B cell (primary cell): ENCODE results near the gene PRDX1. TPM values are rescaled to one million over a fixed set of nuclear protein-coding genes. Genes with fewer than 3 reads are reported as not detected.
A peak's percentile ranks its signal among the peaks of the same experiment; 100 is the strongest.
"Not testable (repeated sequence)": the region's sequence is repeated elsewhere in the genome, so short reads cannot be mapped to it uniquely, and the experiment has no call there.

Experiments
- ATAC-seq: fragments of 200-7000 bp; cut with Tn5 transposase; one replicate; pipeline ENCODE4 v1.10.0; 2021; ENCODE audit warnings: low read depth, mild to moderate bottlenecking, moderate number of reproducible peaks, moderate library complexity
- CTCF ChIA-PET: fragments of 350-600 bp; sonication (Branson Sonifier 250); formaldehyde crosslinking; loops from one replicate; lab custom pipeline; 2021; ENCODE audit warnings: antibody characterized with exemption, inconsistent platforms; lab: Charles Lee
- POLR2A ChIA-PET: fragments of 350-600 bp; sonication (Branson Sonifier 250); formaldehyde crosslinking; loops from one replicate; lab custom pipeline; 2021; ENCODE audit warnings: antibody characterized with exemption; lab: Charles Lee
- DNase-seq: peaks from one replicate; pipeline ENCODE4 v3.0.0; 2013
- H2AFZ ChIP-seq: 2 replicates; pipeline ENCODE4 v1.6.1; 2012; ENCODE audit warnings: mild to moderate bottlenecking, low read depth, low read length; ENCODE audit not compliant: insufficient read depth, poor library complexity, severe bottlenecking
- H3K27ac ChIP-seq, 2 donors: 1 replicate in 1 of 2; 2 replicates in 1 of 2; pipeline ENCODE4 v1.5.1; 2012 to 2013; ENCODE audit warnings: low read length in 2 of 2, mild to moderate bottlenecking in 2 of 2, moderate library complexity in 1 of 2
- H3K27me3 ChIP-seq, 4 experiments: fragments of 200-600 bp in 1 of 4; sonication (generic) in 1 of 4; replicated peaks in 1 of 4; 1 replicate in 2 of 4; 2 replicates in 2 of 4; pipeline versions ENCODE4 v1.6.1 to v1.7.0; 2013 to 2016; ENCODE audit warnings: low read length in 3 of 4, mild to moderate bottlenecking in 2 of 4, mixed read lengths in 1 of 4, moderate library complexity in 1 of 4; ENCODE audit not compliant: insufficient read depth in 4 of 4, control insufficient read depth in 3 of 4; ENCODE audit errors: control extremely low read depth in 1 of 4
- H3K36me3 ChIP-seq, 2 experiments: replicated peaks in 1 of 2; 1 replicate in 1 of 2; 2 replicates in 1 of 2; pipeline versions ENCODE4 v1.6.1 to v1.7.1; 2013; ENCODE audit warnings: low read length in 1 of 2; ENCODE audit not compliant: insufficient read depth in 2 of 2, control insufficient read depth in 1 of 2; ENCODE audit errors: control extremely low read depth in 1 of 2, extremely low read depth in 1 of 2
- H3K4me1 ChIP-seq, 2 donors: fragments of 200-600 bp in 1 of 2; sonication (generic) in 1 of 2; 1 replicate in 1 of 2; 2 replicates in 1 of 2; pipeline versions ENCODE4 v1.5.1 to v1.6.1; 2013 to 2017; ENCODE audit warnings: low read length in 2 of 2; ENCODE audit not compliant: control insufficient read depth in 2 of 2, insufficient read depth in 2 of 2
- H3K4me2 ChIP-seq: replicated peaks from 2 replicates; pipeline ENCODE3; 2012; ENCODE audit warnings: mild to moderate bottlenecking, low read depth, low read length; ENCODE audit not compliant: poor library complexity, severe bottlenecking
- H3K4me3 ChIP-seq, 5 experiments: fragments of 200-600 bp in 1 of 5; sonication (generic) in 1 of 5; 1 replicate in 3 of 5; 2 replicates in 2 of 5; pipeline versions ENCODE4 v1.5.1 to v1.7.0; 2011 to 2016; ENCODE audit warnings: low read length in 4 of 5, mild to moderate bottlenecking in 4 of 5, low read depth in 2 of 5, control low read depth in 1 of 5, moderate library complexity in 1 of 5; ENCODE audit not compliant: insufficient read depth in 1 of 5; ENCODE audit errors: control extremely low read depth in 1 of 5, extremely low read depth in 1 of 5
- H3K79me2 ChIP-seq: fragments of 200-600 bp; sonication (generic); one replicate; pipeline ENCODE4 v1.6.0; 2016; ENCODE audit warnings: low read length; ENCODE audit not compliant: control insufficient read depth, insufficient read depth
- H3K9ac ChIP-seq: fragments of 200-600 bp; sonication (generic); 2 replicates; pipeline ENCODE4 v1.6.1; 2017; ENCODE audit warnings: mild to moderate bottlenecking, low read length, moderate library complexity
- H3K9me3 ChIP-seq, 3 donors: one replicate each; pipeline versions ENCODE4 v1.6.1 to v1.7.1; 2013; ENCODE audit warnings: low read length in 2 of 3; ENCODE audit not compliant: control insufficient read depth in 2 of 3, insufficient read depth in 1 of 3; ENCODE audit errors: control extremely low read depth in 1 of 3
- H4K20me1 ChIP-seq: 2 replicates; pipeline ENCODE4 v1.6.0; 2012; ENCODE audit warnings: mild to moderate bottlenecking, low read length; ENCODE audit not compliant: insufficient read depth, control insufficient read depth, poor library complexity, severe bottlenecking
- H3K27ac Mint-ChIP-seq: one replicate; pipeline ENCODE4 v1.8.0; 2021; ENCODE audit warnings: mixed read lengths
- H3K27me3 Mint-ChIP-seq: one replicate; pipeline ENCODE4 v1.8.0; 2021; ENCODE audit warnings: mixed read lengths
- H3K4me1 Mint-ChIP-seq: one replicate; pipeline ENCODE4 v1.8.0; 2021; ENCODE audit warnings: mixed read lengths
- H3K4me3 Mint-ChIP-seq: one replicate; pipeline ENCODE4 v1.8.0; 2021; ENCODE audit warnings: mixed read lengths
- H3K9me3 Mint-ChIP-seq: one replicate; pipeline ENCODE4 v1.8.0; 2022; ENCODE audit warnings: mixed read lengths; ENCODE audit not compliant: insufficient read depth
- CTCF ChIP-seq: fragments of 200-600 bp; IDR thresholded peaks from one replicate; pipeline ENCODE4 v1.8.0; 2022; ENCODE audit warnings: antibody characterized with exemption, mild to moderate bottlenecking
- EZH2 ChIP-seq: IDR thresholded peaks from 2 replicates; pipeline ENCODE4 v1.6.1; 2012; ENCODE audit warnings: borderline replicate concordance, low read depth, mild to moderate bottlenecking, moderate library complexity, low read length; ENCODE audit not compliant: insufficient read depth, poor library complexity, severe bottlenecking
- WGBS: methylation state at CpG from one replicate; pipeline ENCODE4 v1.1.5; 2013; ENCODE audit warnings: missing lambda C conversion rate; ENCODE audit not compliant: insufficient coverage; 5-methylcytosine and 5-hydroxymethylcytosine counted together
- intact Hi-C: fragments of 100-400 bp; cut with micrococcal nuclease; formaldehyde crosslinking; loops from one replicate; pipeline ENCODE4 v1.10.0; 2022
- polyA plus RNA-seq: library from polyadenylated mRNA; depleted of rRNA; stranded (reverse); fragments of >200 nt; gene quantifications from 2 replicates; pipeline ENCODE4 v1.2.3, GENCODE V29; 2012
- total RNA-seq, 2 donors: library from RNA; stranded (reverse); fragments of 120-200 nt in 1 of 2; gene quantifications; 1 replicate in 1 of 2; 2 replicates in 1 of 2; pipeline versions ENCODE4 v1.2.3 to v1.2.4, GENCODE V29; 2013 to 2022

The PRDX1 gene
- total and polyA plus RNA-seq, 2 donors (not counting 1 experiment from before 2014, with no cell fraction given), result 56.4 to 104 TPM

- H3K4me2 ChIP-seq, result no peak overlapping the region
- POLR2A ChIA-PET, result interaction anchor here (1.1 kb wide), 1 partner anchor 14 kb away, joined by 3 read pairs; no protein-coding TSS in a partner anchor
- H3K4me1 ChIP-seq, result peaks cover 3 to 6% of the 10 kb centered on the region in 2 donors
- H3K36me3 ChIP-seq, result no peaks in the 10 kb centered on the region
- H3K4me3 ChIP-seq, result no peak overlapping the region
- no peak overlapping the region for H3K27ac ChIP-seq
- Mint-ChIP-seq H3K9me3 (no peaks in the 10 kb centered on the region), H3K27me3 (no peaks in the 10 kb centered on the region), H3K27ac (no peak overlapping the region), H3K4me3 (no peak overlapping the region), H3K4me1 (peaks cover 14% of the 10 kb centered on the region)
- no peak overlapping the region for H3K9ac ChIP-seq
- no peak for ATAC-seq
- TF ChIP-seq EZH2 (no peak), CTCF (no peak)
- intact Hi-C loops, result loop anchor here (10.0 kb wide), 1 partner anchor 229 kb away; the partner anchor contains the start of gene IPP
- CTCF ChIA-PET, result interaction anchor here (5.0 kb wide), 1 partner anchor 14 kb away, joined by 41 read pairs; no protein-coding TSS in a partner anchor
- DNase-seq, result no peak
- no peaks in the 10 kb centered on the region for H4K20me1 ChIP-seq
- H3K9me3 ChIP-seq, result peaks cover 0 to 2% (median 0%) of the 10 kb centered on the region in 3 donors
- H3K79me2 ChIP-seq, result peaks cover 5% of the 10 kb centered on the region
- no peak overlapping the region for H2AFZ ChIP-seq
- no peaks in the 10 kb centered on the region for H3K27me3 ChIP-seq
- WGBS, result no CpG with 5 or more reads among the region's 1 CpG
These were observed 4.5 kb upstream of the PRDX1 start for GRCh38 chr1:45526135-45526644.

- Histone ChIP-seq H3K4me1 (peaks cover 11 to 28% of the 10 kb centered on the region in 2 donors), H3K79me2 (peaks cover 18% of the 10 kb centered on the region)
- H3K4me2 ChIP-seq, H3K9me3 Mint-ChIP-seq, H3K9ac ChIP-seq, H3K27ac Mint-ChIP-seq, H3K27ac ChIP-seq, H3K27me3 Mint-ChIP-seq, H4K20me1 ChIP-seq, H2AFZ ChIP-seq, POLR2A ChIA-PET, H3K4me3 ChIP-seq, DNase-seq, ATAC-seq, H3K27me3 ChIP-seq, H3K4me3 Mint-ChIP-seq, H3K9me3 ChIP-seq, H3K36me3 ChIP-seq: not testable (repeated sequence)
- WGBS, result 76% methylated on average over 5 of the region's 10 CpGs
- intact Hi-C loops, result loop anchor here (10.0 kb wide), 1 partner anchor 231 kb away; the partner anchor contains the start of gene IPP
- peaks cover 26% of the 10 kb centered on the region for H3K4me1 Mint-ChIP-seq
- CTCF ChIA-PET, result interaction anchor here (0.6 to 11.2 kb wide), 7 partner anchors 12 to 163 kb away, joined by 3 to 110 read pairs (median 4); partner anchors contain the start of gene AKR1A1
These were observed 2.3 kb upstream of the PRDX1 start for GRCh38 chr1:45523975-45524374.

DNA sequence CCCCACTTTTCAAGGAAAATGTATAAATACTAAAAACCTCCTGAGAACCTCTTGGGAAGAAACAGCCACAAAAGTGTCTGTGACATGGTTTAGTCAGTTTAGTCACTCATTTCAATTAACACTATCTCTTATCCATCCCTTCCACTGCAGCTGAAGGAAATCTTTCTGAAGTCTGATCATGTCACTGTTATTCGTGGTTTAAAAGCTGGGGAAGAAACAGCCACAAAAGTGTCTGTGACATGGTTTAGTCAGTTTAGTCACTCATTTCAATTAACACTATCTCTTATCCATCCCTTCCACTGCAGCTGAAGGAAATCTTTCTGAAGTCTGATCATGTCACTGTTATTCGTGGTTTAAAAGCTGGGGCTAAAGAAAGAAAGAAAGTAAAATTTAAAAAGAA, 1.8 kb upstream of the PRDX1 start:
- not testable (repeated sequence) for H3K9me3 Mint-ChIP-seq, H3K4me3 ChIP-seq, H3K27me3 Mint-ChIP-seq, H3K27ac ChIP-seq, ATAC-seq, H3K36me3 ChIP-seq, H4K20me1 ChIP-seq, DNase-seq, H3K27me3 ChIP-seq, H3K4me2 ChIP-seq, H2AFZ ChIP-seq, H3K9me3 ChIP-seq, H3K9ac ChIP-seq
- ChIA-PET CTCF (interaction anchor here (0.9 to 11.2 kb wide), 5 partner anchors 12 to 163 kb away, joined by 3 to 110 read pairs (median 4); partner anchors contain the start of gene AKR1A1), POLR2A (interaction anchor here (3.4 kb wide), 1 partner anchor 183 kb away, joined by 11 read pairs; the partner anchor contains the start of genes MUTYH and TOE1)
- Mint-ChIP-seq H3K27ac (peak overlapping the region; percentile 67), H3K4me1 (peaks cover 30% of the 10 kb centered on the region), H3K4me3 (peak overlapping the region; percentile 29)
- H3K4me1 ChIP-seq, result peaks cover 16 to 31% of the 10 kb centered on the region in 2 donors
- no CpG with 5 or more reads among the region's 2 CpGs for WGBS
- intact Hi-C loops, result loop anchor here (10.0 kb wide), 1 partner anchor 231 kb away; the partner anchor contains the start of gene IPP
- peaks cover 22% of the 10 kb centered on the region for H3K79me2 ChIP-seq
